Tibial nerve (tissue), 4 donors: ENCODE measurements around the gene RPL11. TPM values are rescaled to one million over a fixed set of nuclear protein-coding genes. Genes with fewer than 3 reads are reported as not detected.

Experiments
- DNase-seq, 2 donors: peaks; one replicate each; pipeline ENCODE4 v3.0.0-alpha.2; 2019; ENCODE audit warnings: low spot score in 2 of 2
- H3K27ac ChIP-seq, 4 donors: fragments of 200-600 bp; sonication (generic) in 3 of 4; one replicate each; pipeline ENCODE4 v1.5.1; 2017 to 2019; ENCODE audit warnings: mild to moderate bottlenecking in 1 of 4
- H3K27me3 ChIP-seq, 2 donors: fragments of 200-600 bp; sonication (generic) in 1 of 2; one replicate each; pipeline versions ENCODE4 v1.5.1 to v1.6.0; 2017 to 2019
- H3K36me3 ChIP-seq, 3 donors: fragments of 200-600 bp; sonication (generic); one replicate each; pipeline ENCODE4 v1.5.1; 2018 to 2019
- H3K4me1 ChIP-seq, 4 donors: fragments of 200-600 bp; sonication (generic) in 3 of 4; one replicate each; pipeline ENCODE4 v1.5.1; 2017 to 2019
- H3K4me3 ChIP-seq, 4 donors: fragments of 200-600 bp; sonication (generic) in 3 of 4; one replicate each; pipeline ENCODE4 v1.5.1; 2017 to 2019; ENCODE audit warnings: mild to moderate bottlenecking in 1 of 4, moderate library complexity in 1 of 4
- H3K9me3 ChIP-seq, 4 donors: fragments of 200-600 bp; sonication (generic) in 3 of 4; one replicate each; pipeline ENCODE4 v1.5.1; 2017 to 2019
- CTCF ChIP-seq, 5 experiments: fragments of 200-600 bp in 3 of 5; fragments of 450-650 bp in 2 of 5; sonication (generic) in 3 of 5; IDR thresholded peaks; one replicate each; pipeline ENCODE4 v1.5.1; 2016 to 2019; ENCODE audit warnings: antibody characterized with exemption in 5 of 5, mild to moderate bottlenecking in 3 of 5, moderate library complexity in 2 of 5
- EP300 ChIP-seq, 2 donors: sonication (generic); formaldehyde crosslinking; IDR thresholded peaks; one replicate each; pipeline ENCODE4 v1.6.1; 2017; ENCODE audit warnings: antibody characterized with exemption in 2 of 2, mild to moderate bottlenecking in 1 of 2
- POLR2A ChIP-seq, 2 donors: fragments of 450-650 bp; IDR thresholded peaks; one replicate each; pipeline ENCODE4 v1.6.1; 2017; ENCODE audit warnings: antibody characterized with exemption in 2 of 2, mild to moderate bottlenecking in 2 of 2, moderate library complexity in 2 of 2
- WGBS, 2 donors: methylation state at CpG; one replicate each; pipeline ENCODE4 v1.1.5; 2018; 5-methylcytosine and 5-hydroxymethylcytosine counted together
- total RNA-seq, 4 donors: library from RNA; depleted of rRNA; stranded (reverse); fragments of >200 nt; gene quantifications; one replicate each; pipeline ENCODE4 v1.1.0, GENCODE V29; 2016

RPL11 gene
- total RNA-seq, 4 donors from 2014 or later, result 739 to 843 (median 765) TPM

GRCh38 chr1:23709229-23709628, 17.6 kb downstream of the RPL11 start:
- H3K9me3 ChIP-seq, result no peaks in the 10 kb centered on the region
- no peak overlapping the region for H3K4me3 ChIP-seq
- WGBS, 2 donors, result 85 to 89% methylated on average over 4 of the region's 4 CpGs
- no peak for DNase-seq
- TF ChIP-seq POLR2A (IDR thresholded peaks at IDR 0.05) (no peak), CTCF (IDR thresholded peaks at IDR 0.05) (no peak), EP300 (IDR thresholded peaks at IDR 0.05) (no peak)
- H3K36me3 ChIP-seq, result peaks cover 0 to 24% (median 0%) of the 10 kb centered on the region in 3 donors
- no peaks in the 10 kb centered on the region for H3K4me1 ChIP-seq
- H3K27ac ChIP-seq, result no peak overlapping the region
- no peaks in the 10 kb centered on the region for H3K27me3 ChIP-seq

- no peak for DNase-seq
- TF ChIP-seq CTCF (IDR thresholded peaks at IDR 0.05) (peak in 3 of 5 experiments; percentile 12 to 30 (median 29)), EP300 (IDR thresholded peaks at IDR 0.05) (no peak)
- H3K4me1 ChIP-seq, result no peaks in the 10 kb centered on the region
- no peaks in the 10 kb centered on the region for H3K36me3 ChIP-seq
- H3K4me3 ChIP-seq, result no peak overlapping the region
- H3K9me3 ChIP-seq, result no peaks in the 10 kb centered on the region
- H3K27me3 ChIP-seq, result no peaks in the 10 kb centered on the region
- H3K27ac ChIP-seq, result no peak overlapping the region
- 54 to 62% methylated on average over 3 of the region's 3 CpGs for WGBS, 2 donors
These were observed 26.9 kb downstream of the RPL11 start for GRCh38 chr1:23718482-23718881.

GRCh38 chr1:23719162-23719820, 27.7 kb downstream of the RPL11 start:
- H3K27ac ChIP-seq, result no peak overlapping the region
- no peak overlapping the region for H3K4me3 ChIP-seq
- no peak for DNase-seq
- no peaks in the 10 kb centered on the region for H3K9me3 ChIP-seq
- 81 to 84% methylated on average over 3 of the region's 3 CpGs for WGBS, 2 donors
- no peaks in the 10 kb centered on the region for H3K36me3 ChIP-seq
- TF ChIP-seq CTCF (IDR thresholded peaks at IDR 0.05), result no peak
- no peak for TF ChIP-seq POLR2A (IDR thresholded peaks at IDR 0.05)
- no peak for TF ChIP-seq EP300 (IDR thresholded peaks at IDR 0.05)
- no peaks in the 10 kb centered on the region for H3K4me1 ChIP-seq
- no peaks in the 10 kb centered on the region for H3K27me3 ChIP-seq

- DNase-seq, result no peak
- Histone ChIP-seq H3K9me3 (no peaks in the 10 kb centered on the region), H3K4me3 (no peak overlapping the region), H3K4me1 (no peaks in the 10 kb centered on the region), H3K27ac (no peak overlapping the region), H3K27me3 (no peaks in the 10 kb centered on the region), H3K36me3 (no peaks in the 10 kb centered on the region)
- TF ChIP-seq EP300 (IDR thresholded peaks at IDR 0.05) (no peak), POLR2A (IDR thresholded peaks at IDR 0.05) (no peak), CTCF (IDR thresholded peaks at IDR 0.05) (no peak)
- 87 to 88% methylated on average over 10 of the region's 10 CpGs for WGBS, 2 donors
These were observed 28.8 kb downstream of the RPL11 start for GRCh38 chr1:23720256-23720995.

GRCh38 chr1:23722652-23723051, 31.0 kb downstream of the RPL11 start:
- 67 to 87% methylated on average over 3 of the region's 3 CpGs for WGBS, 2 donors

More at GRCh38 chr1:23722652-23723051, 31.0 kb downstream of the RPL11 start:
- no peak for DNase-seq
- Histone ChIP-seq H3K27ac (no peak overlapping the region), H3K4me3 (no peak overlapping the region), H3K4me1 (peaks cover 0 to 16% (median 2%) of the 10 kb centered on the region in 4 donors), H3K36me3 (no peaks in the 10 kb centered on the region), H3K27me3 (no peaks in the 10 kb centered on the region), H3K9me3 (no peaks in the 10 kb centered on the region)
- TF ChIP-seq CTCF (IDR thresholded peaks at IDR 0.05), result no peak
- TF ChIP-seq POLR2A (IDR thresholded peaks at IDR 0.05), result no peak
- no peak for TF ChIP-seq EP300 (IDR thresholded peaks at IDR 0.05)
